Mononuclear cell (primary cell): ENCODE results near the gene CACNA1D. TPM values are rescaled to one million over a fixed set of nuclear protein-coding genes. Genes with fewer than 3 reads are reported as not detected.

Source experiments
- H3K27me3 ChIP-seq: 2 replicates; pipeline ENCODE4 v1.6.0; 2011; ENCODE audit warnings: low read length, control low read depth; ENCODE audit not compliant: insufficient read depth
- H3K4me1 ChIP-seq: 2 replicates; pipeline ENCODE4 v1.5.1; 2011; ENCODE audit warnings: mild to moderate bottlenecking, low read length, control low read depth; ENCODE audit not compliant: insufficient read depth
- H3K4me3 ChIP-seq: 2 replicates; pipeline ENCODE4 v1.5.1; 2011; ENCODE audit warnings: mild to moderate bottlenecking, low read length, moderate library complexity
- H3K9me3 ChIP-seq: 2 replicates; pipeline ENCODE4 v1.5.1; 2011; ENCODE audit warnings: low read depth, mild to moderate bottlenecking, control low read depth, low read length
- total RNA-seq: library from RNA; depleted of rRNA; stranded (reverse); fragments of >200 nt; gene quantifications from one replicate; pipeline ENCODE4 v1.2.3, GENCODE V29; 2012

Gene CACNA1D
- total RNA-seq, 1 donor: 0.84 TPM

DNA sequence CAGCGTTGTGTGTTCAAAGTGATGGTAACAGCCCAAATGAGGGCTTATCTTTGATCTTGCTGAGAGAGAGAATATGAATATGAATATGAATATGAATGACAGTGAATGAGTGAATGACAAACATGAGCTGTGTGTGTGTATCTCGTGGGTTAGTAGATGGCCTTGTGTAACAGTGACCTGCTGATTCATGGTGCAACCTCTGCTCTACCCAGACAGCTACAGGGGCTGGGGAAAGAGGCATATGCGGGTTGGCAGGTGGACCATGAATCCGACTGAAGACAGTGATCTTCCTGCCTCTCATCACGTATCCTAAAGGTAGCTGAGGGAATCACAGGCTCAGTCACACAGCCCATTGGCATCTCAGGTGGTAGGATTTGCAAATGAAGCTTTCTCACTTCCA lies 293.6 kb downstream of the CACNA1D start:
- Histone ChIP-seq H3K9me3 (no peaks in the 10 kb centered on the region), H3K4me1 (no peaks in the 10 kb centered on the region), H3K4me3 (no peak overlapping the region), H3K27me3 (no peaks in the 10 kb centered on the region)

DNA sequence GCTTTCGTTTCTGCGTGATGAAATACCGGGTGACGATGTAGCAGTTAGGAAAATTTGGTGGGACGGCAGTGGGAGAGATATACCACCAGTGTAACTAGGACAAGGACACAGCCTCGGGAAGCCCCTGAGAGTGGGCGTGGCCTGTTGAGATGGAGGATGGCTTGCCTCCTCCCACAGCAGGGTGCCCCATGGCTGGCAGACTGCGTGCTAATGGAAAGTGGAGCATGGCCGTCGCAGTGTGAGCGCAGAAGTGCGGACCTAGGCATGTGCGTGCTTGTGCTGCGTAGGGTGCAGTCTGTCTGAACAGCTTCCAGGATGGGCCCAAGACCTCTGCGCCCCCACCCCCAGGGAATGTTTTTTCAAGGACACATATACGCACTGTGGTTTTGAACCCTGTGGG lies 295.0 kb downstream of the CACNA1D start:
- Histone ChIP-seq H3K9me3 (no peaks in the 10 kb centered on the region), H3K4me3 (no peak overlapping the region), H3K27me3 (no peaks in the 10 kb centered on the region), H3K4me1 (no peaks in the 10 kb centered on the region)

DNA sequence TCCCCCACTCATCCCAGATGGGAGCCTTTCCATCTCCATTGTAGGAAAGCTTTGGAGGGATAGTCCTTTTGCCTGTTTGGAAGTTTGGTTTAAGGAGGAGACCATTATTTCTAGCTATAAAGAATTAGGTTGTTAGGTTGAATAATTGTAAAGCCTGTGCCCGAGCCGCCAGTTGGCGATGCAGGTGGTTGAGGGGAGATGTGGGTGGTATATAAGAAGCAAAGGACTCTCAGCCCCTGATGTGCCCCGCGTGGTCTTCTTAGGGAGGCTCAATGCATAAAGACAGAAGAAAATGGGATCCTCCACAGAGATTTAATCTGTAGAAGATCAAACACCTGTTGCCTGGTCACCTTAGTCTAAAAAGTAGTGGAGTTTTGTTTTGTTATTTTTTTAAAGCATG lies 296.1 kb downstream of the CACNA1D start:
- Histone ChIP-seq H3K27me3 (no peaks in the 10 kb centered on the region), H3K9me3 (no peaks in the 10 kb centered on the region), H3K4me3 (no peak overlapping the region), H3K4me1 (no peaks in the 10 kb centered on the region)

DNA sequence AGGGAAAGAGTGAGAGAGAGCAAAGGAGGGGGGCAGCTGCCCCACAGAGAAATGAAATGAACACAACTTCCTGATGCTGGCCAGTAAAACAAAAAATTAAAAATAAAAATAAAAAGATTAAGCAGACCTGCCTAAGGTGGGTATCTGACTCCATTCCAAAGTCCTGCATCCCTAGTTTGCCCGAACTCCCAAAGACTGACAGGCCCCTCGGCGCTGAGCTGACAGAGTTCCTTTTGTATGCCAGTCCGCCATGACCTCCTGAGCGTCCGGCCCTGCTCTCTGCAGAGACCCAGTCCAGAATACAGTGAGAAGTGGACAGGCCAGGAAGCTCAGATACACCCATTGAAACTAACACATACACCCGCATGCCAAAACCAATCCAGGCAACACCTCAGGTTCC lies 296.9 kb downstream of the CACNA1D start:
- no peaks in the 10 kb centered on the region for H3K27me3 ChIP-seq
- H3K9me3 ChIP-seq: no peaks in the 10 kb centered on the region
- no peak overlapping the region for H3K4me3 ChIP-seq
- H3K4me1 ChIP-seq: no peaks in the 10 kb centered on the region

DNA sequence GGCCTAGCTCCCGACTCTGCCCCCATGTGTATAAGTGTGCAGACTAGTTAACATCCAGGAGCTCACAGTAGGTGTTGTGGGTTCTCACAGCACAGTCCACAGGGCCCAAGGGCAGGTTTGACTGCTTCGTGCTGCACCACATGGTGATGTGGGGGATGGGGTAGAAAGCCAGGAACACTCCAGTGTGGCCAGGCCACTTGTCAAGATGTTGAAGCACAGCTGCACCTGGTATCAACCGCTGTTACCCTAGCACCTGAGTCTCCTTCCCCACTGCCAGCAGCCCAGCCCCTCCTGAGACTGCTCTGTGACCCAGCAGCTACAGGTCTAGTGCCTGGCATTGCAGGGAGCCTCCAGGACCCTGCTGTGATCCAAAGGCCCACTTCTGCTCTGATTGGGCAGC lies 298.5 kb downstream of the CACNA1D start:
- no peaks in the 10 kb centered on the region for H3K4me1 ChIP-seq
- H3K4me3 ChIP-seq: no peak overlapping the region
- H3K9me3 ChIP-seq: no peaks in the 10 kb centered on the region
- peaks cover 3% of the 10 kb centered on the region for H3K27me3 ChIP-seq

DNA sequence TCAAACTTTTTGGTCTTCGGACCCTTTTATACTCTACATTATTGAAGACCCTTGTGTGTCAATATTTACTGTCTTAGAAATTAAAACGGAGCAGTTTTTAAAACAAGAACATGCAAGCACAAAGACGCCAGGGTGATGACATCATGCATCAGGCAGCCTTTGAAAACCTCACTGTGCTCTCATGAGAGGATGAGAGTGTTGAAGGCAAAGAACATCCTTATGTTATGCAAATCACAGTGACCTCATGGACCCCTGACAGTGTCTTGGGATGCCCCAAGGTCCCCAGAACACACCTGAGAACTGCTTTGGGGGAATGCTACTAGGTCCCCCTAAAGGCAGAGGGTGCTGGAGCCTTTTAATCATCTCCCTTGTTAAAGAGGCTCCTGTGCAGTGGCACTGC lies 300.2 kb downstream of the CACNA1D start:
- no peaks in the 10 kb centered on the region for H3K4me1 ChIP-seq
- H3K4me3 ChIP-seq: no peak overlapping the region
- H3K27me3 ChIP-seq: peaks cover 3% of the 10 kb centered on the region
- no peaks in the 10 kb centered on the region for H3K9me3 ChIP-seq

DNA sequence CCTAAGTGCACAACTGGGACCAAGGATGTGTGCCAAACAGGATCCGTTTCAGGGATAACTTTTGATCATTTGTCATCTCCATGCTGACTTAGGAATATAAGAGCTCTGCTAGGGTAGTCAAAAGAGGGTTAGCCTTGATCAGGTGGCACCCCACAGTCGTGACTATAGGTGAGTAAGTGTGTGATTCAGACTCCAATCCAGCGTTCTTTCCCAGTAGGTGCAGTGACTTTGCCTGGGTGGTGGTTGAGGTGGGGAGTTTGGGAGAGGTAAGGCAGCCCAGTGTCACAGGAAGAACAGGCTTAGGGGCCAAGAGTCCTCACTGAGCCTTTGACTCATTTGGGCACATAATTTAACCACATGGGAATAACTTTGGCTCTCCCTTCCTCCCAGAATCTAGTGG lies 300.8 kb downstream of the CACNA1D start:
- Histone ChIP-seq H3K4me1 (no peaks in the 10 kb centered on the region), H3K4me3 (no peak overlapping the region), H3K27me3 (peaks cover 3% of the 10 kb centered on the region), H3K9me3 (no peaks in the 10 kb centered on the region)

DNA sequence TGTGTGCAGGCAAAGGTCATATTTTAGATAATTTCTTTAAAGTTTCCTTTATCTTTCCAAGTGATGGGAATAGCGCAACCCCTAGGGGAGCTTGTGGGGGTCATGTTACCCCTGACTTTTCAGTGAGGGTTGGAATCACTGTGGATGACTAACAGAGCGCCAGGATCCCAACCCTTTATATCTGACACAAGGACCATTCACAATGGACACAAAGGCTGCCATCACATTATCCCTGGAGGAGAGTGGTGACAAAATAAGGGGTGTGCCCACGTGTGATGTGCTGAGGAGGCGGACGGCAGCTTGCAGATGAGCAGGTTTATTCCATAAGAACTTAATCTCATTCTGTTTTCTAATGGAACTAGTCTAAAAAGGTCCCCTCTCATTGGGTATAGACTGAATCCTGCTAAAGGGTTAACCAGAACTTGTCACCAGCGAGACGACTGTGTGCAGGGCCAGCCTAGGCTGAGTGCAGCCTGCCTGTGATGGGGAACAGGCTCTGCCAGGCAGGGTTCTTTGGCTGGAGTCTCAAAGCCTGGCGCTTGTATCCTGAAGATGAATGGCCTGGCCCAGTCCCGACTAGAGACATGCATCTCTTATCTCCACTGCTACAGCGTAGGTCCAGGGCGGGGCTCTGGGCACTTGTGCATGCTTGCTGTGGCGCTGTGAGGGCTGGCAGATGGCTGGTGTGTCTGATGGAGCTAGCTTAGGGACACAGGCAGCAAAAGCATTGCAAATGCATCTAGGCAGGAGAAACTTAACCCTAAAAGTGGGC lies 301.6 kb downstream of the CACNA1D start:
- no peaks in the 10 kb centered on the region for H3K4me1 ChIP-seq
- peaks cover 3% of the 10 kb centered on the region for H3K27me3 ChIP-seq
- H3K4me3 ChIP-seq: no peak overlapping the region
- H3K9me3 ChIP-seq: no peaks in the 10 kb centered on the region

DNA sequence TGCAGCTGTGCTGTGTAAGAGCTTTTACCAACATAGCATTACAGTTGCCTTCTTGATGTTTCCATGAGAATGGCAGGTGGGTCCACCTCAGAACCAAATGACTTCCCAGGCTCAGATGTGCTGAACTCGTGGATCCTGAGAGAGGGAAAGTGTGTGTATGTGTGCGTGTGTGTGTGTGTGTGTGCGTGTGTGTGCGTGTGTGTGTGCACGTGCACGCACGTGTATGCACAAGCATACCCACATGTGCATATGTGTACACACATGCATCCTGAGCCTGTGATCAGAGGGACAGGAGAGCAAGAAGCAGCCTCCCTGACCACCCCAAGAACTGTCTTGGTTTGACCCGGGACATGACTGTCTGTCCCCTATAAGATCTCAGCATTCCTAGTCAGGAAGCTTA lies 303.7 kb downstream of the CACNA1D start:
- Histone ChIP-seq H3K9me3 (no peaks in the 10 kb centered on the region), H3K4me3 (no peak overlapping the region), H3K4me1 (no peaks in the 10 kb centered on the region), H3K27me3 (peaks cover 3% of the 10 kb centered on the region)

DNA sequence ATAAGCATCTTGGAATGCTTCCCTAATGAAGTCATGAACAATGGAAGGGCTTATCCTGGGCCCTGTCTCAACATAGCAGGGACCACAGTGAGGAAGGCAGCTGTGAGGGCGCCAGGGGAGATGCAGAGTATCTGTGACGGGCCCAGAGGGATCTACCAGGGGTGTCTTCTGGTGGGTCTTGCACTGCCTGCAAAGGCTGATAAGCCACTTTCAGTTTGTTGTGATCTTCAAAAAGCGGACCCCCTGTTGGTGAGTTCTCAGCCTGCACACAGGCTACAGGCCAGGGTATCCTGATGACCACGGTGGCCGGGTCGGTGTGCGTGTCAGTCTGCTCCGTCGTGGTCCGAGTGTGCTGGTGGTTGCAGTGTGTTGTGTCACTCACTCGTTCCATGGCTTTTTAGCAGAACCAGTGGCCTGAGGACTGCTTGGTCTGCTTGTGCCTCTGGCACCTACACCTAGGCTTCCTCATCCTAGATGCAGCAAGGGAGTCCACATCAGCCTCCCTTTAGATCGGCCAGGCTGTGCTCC lies 305.0 kb downstream of the CACNA1D start:
- Histone ChIP-seq H3K27me3 (peaks cover 3% of the 10 kb centered on the region), H3K9me3 (no peaks in the 10 kb centered on the region), H3K4me3 (no peak overlapping the region), H3K4me1 (no peaks in the 10 kb centered on the region)

DNA sequence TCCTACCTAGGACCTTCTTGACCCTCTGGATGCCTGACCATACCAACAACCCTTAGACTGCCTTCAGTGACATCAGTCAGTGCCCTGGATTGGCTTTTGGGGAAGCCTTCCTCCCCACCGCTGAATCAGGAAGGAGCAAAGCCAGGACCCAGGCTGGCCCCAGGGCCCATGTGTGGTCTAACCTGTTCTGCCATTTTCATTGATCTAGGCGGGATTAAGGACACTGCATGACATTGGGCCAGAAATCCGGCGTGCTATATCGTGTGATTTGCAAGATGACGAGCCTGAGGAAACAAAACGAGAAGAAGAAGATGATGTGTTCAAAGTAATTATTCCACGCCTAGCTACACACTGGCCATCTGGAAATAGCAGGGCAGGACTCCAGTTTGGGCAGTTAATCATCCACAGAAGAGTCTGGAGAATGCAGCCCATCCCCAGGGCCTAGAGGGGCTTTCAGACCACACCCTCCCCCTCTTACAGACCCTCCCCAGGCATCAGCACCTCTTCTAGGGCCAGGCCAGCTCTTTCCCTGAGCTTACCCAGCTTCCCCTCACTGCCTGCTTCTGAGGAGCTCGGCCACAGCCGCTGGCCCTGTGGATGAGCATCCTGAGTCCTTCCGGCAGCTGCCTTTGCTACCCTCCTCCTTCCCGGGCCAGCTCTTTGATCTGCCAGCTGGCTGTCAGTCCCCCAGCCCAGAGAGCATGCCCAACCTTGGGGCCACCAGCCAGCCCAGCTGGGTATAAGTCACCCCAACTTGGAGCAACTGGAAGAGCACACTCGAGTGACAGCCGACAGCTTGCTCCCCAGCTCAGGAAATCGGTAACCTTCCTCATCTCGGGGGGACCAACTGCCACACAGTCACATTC lies 305.9 kb downstream of the CACNA1D start:
- H3K4me1 ChIP-seq: no peaks in the 10 kb centered on the region
- peaks cover 3% of the 10 kb centered on the region for H3K27me3 ChIP-seq

DNA sequence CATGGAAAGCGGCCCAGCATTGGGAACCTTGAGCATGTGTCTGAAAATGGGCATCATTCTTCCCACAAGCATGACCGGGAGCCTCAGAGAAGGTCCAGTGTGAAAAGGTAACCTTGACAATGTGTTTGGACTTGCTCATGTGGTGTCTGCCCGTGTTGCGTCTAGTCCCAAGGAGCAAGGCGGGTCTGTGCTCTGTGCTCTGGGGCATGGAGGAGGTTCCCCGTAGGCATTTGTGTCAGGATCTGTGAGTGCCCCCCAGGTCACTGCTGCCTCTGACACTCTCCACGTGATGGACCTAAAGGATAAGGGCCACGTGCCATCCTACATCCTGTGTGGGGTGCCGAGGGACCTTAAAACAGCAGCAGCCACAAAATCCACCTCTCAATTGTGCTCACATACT lies 306.9 kb downstream of the CACNA1D start:
- Histone ChIP-seq H3K27me3 (peaks cover 3% of the 10 kb centered on the region), H3K4me3 (no peak overlapping the region), H3K4me1 (no peaks in the 10 kb centered on the region)

More for the DNA sequence above, 305.9 kb downstream of the CACNA1D start:
- Histone ChIP-seq H3K9me3 (no peaks in the 10 kb centered on the region), H3K4me3 (no peak overlapping the region)

DNA sequence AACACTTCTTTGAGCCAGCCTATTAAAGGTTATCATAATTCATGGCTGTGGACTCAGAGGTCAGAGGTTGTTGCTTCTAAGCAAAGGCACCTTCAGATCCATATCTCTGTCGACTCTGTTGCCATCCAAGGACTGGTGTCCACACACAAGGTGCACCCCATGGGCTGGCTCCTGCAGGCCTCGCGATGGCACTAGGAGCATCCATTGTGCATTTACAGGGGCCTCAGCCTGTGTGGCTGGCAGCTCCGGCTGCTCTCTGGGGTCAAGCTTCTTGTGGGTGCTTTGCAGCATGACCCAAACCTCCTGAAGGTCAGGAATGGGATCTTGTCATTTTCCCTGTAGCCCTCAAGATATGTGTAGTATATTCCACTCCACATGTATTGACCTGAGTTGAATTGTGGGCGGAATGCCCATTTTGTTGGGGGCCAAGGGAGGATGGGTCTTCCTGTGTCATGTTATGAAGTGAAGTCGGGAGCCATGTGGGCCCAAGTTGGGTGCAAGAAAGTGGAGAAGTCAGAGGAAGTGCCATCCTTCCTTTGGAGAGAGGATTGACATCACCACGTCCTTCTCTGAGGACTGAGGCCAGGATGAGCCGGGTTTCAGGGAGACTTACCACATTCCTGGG lies 308.0 kb downstream of the CACNA1D start:
- Histone ChIP-seq H3K9me3 (no peaks in the 10 kb centered on the region), H3K4me1 (no peaks in the 10 kb centered on the region), H3K27me3 (no peaks in the 10 kb centered on the region)

More for the DNA sequence above, 306.9 kb downstream of the CACNA1D start:
- no peaks in the 10 kb centered on the region for H3K9me3 ChIP-seq

DNA sequence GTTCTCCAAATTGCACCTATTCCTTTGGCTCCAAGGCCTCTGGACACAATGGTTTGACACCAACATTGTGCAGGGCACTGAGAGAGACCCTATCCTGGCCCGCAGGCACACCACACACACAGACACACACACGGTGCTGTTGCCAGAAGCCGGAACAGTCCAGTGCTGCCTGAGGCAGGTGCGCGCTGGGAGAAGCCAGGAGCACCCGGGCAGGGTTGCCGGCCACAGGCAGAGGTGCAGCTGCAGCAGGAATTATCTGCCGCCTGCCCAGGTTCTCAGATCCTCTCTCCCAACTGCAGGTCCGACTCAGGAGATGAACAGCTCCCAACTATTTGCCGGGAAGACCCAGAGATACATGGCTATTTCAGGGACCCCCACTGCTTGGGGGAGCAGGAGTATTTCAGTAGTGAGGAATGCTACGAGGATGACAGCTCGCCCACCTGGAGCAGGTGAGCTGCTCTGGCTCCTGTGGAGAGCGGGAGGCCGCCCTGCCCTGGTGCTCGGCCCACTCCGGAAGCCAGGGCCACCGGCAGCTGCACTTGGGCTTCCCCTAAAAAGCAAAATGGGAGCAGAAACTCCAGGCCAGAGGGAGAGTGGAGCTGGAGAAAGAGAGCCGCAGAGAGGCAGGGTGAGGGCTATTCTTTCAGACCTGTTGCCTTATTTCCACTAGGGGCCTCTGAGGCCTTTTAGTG lies 308.9 kb downstream of the CACNA1D start:
- Histone ChIP-seq H3K9me3 (no peaks in the 10 kb centered on the region), H3K27me3 (no peaks in the 10 kb centered on the region)

More for the DNA sequence above, 308.0 kb downstream of the CACNA1D start:
- no peak overlapping the region for H3K4me3 ChIP-seq

More for the DNA sequence above, 308.9 kb downstream of the CACNA1D start:
- Histone ChIP-seq H3K4me1 (no peaks in the 10 kb centered on the region), H3K4me3 (no peak overlapping the region)
